Lung (tissue), 12 donors: ENCODE measurements around the gene EEPD1. TPM values are rescaled to one million over a fixed set of nuclear protein-coding genes. Genes with fewer than 3 reads are reported as not detected.
A peak's percentile ranks its signal among the peaks of the same experiment; 100 is the strongest.

Experiments used
- ATAC-seq: fragments of 200-7000 bp; cut with Tn5 transposase; one replicate; pipeline ENCODE4 v1.9.1; 2020; ENCODE audit warnings: moderate number of reproducible peaks; ENCODE audit not compliant: insufficient read depth, low FRiP score
- DNase-seq, 3 donors: peaks; one replicate each; pipeline ENCODE4 v3.0.0-alpha.2; 2013 to 2017
- H3K27ac ChIP-seq, 2 donors: one replicate each; pipeline ENCODE4 v1.5.1; 2013; ENCODE audit warnings: mild to moderate bottlenecking in 2 of 2, moderate library complexity in 2 of 2, control low read depth in 1 of 2, inconsistent platforms in 1 of 2, low read depth in 1 of 2, low read length in 1 of 2
- H3K27me3 ChIP-seq, 3 donors: one replicate each; pipeline ENCODE4 v1.5.1; 2013; ENCODE audit warnings: low read length in 2 of 3; ENCODE audit not compliant: control insufficient read depth in 3 of 3, insufficient read depth in 3 of 3
- H3K36me3 ChIP-seq, 4 donors: one replicate each; pipeline ENCODE4 v1.5.1; 2013; ENCODE audit warnings: low read length in 4 of 4, mild to moderate bottlenecking in 1 of 4, moderate library complexity in 1 of 4; ENCODE audit not compliant: control insufficient read depth in 4 of 4, insufficient read depth in 4 of 4
- H3K4me1 ChIP-seq, 5 donors: one replicate each; pipeline ENCODE4 v1.5.1; 2013; ENCODE audit warnings: low read length in 5 of 5, mild to moderate bottlenecking in 2 of 5, moderate library complexity in 1 of 5; ENCODE audit not compliant: control insufficient read depth in 5 of 5, insufficient read depth in 5 of 5
- H3K4me3 ChIP-seq: one replicate; pipeline ENCODE4 v1.5.1; 2013; ENCODE audit warnings: mild to moderate bottlenecking, control low read depth, moderate library complexity
- H3K9ac ChIP-seq, 2 donors: one replicate each; pipeline ENCODE4 v1.5.1; 2013; ENCODE audit warnings: low read length in 2 of 2, control low read depth in 1 of 2; ENCODE audit not compliant: insufficient read depth in 1 of 2
- H3K9me3 ChIP-seq, 4 donors: one replicate each; pipeline ENCODE4 v1.5.1; 2013; ENCODE audit warnings: low read length in 3 of 4, mild to moderate bottlenecking in 1 of 4, moderate library complexity in 1 of 4; ENCODE audit not compliant: control insufficient read depth in 4 of 4, insufficient read depth in 3 of 4
- CTCF ChIP-seq: IDR thresholded peaks from 2 replicates; pipeline ENCODE4 v1.5.1; 2012; ENCODE audit warnings: mild to moderate bottlenecking; ENCODE audit errors: control extremely low read depth, extremely low read depth
- WGBS, 2 donors: extraction: QIAGEN DNeasy Blood & Tissue Kit; methylation state at CpG; one replicate each; pipeline ENCODE4 v1.1.7; 2013; 5-methylcytosine and 5-hydroxymethylcytosine counted together
- polyA plus RNA-seq, 2 donors: library from polyadenylated mRNA; stranded (reverse); fragments of 200-250 nt; gene quantifications; one replicate each; pipeline ENCODE4 v1.2.1, GENCODE V29; 2013
- total RNA-seq, 2 donors: library from RNA; depleted of rRNA in 1 of 2; stranded (reverse); fragments of >200 nt in 1 of 2; gene quantifications; one replicate each; pipeline ENCODE4 v1.2.1, GENCODE V29; 2014 to 2021
- donor health status: control.
- donor health status: control.
- donor health status: Bipolar disorder and iron deficiency.
- donor health status: healthy.
- donor health status: DM: yes; HTN: yes; CAD: no.

EEPD1 gene
- total and polyA plus RNA-seq, 4 donors, result 5.4 to 15.3 (median 7.9) TPM

- Histone ChIP-seq H3K4me1 (peaks cover 0 to 21% (median 9%) of the 10 kb centered on the region in 5 donors), H3K4me3 (no peak overlapping the region)
These were observed 134.6 kb downstream of the EEPD1 start for GRCh38 chr7:36287371-36288241.

GRCh38 chr7:36288501-36288900 lies 135.4 kb downstream of the EEPD1 start:
- 98 to 99% methylated on average over 5 of the region's 5 CpGs for WGBS, 2 donors
- H3K27me3 ChIP-seq, result no peaks in the 10 kb centered on the region
- H3K4me1 ChIP-seq, result peaks cover 0 to 23% (median 10%) of the 10 kb centered on the region in 5 donors
- DNase-seq (no peak), ATAC-seq (no peak)
- peaks cover 0 to 11% (median 5%) of the 10 kb centered on the region in 4 donors for H3K36me3 ChIP-seq
- H3K9me3 ChIP-seq, result peaks cover 0 to 1% (median 0%) of the 10 kb centered on the region in 4 donors
- H3K4me3 ChIP-seq, result no peak overlapping the region
- H3K9ac ChIP-seq, result no peak overlapping the region
- no peak for TF ChIP-seq CTCF
- H3K27ac ChIP-seq, result no peak overlapping the region

More at GRCh38 chr7:36287371-36288241, 134.6 kb downstream of the EEPD1 start:
- Histone ChIP-seq H3K27ac (peak overlapping the region; percentile 5 to 67), H3K27me3 (no peaks in the 10 kb centered on the region), H3K36me3 (peaks cover 0 to 11% (median 5%) of the 10 kb centered on the region in 4 donors), H3K9ac (no peak overlapping the region), H3K9me3 (peaks cover 0 to 1% (median 0%) of the 10 kb centered on the region in 4 donors)
- DNase-seq (no peak), ATAC-seq (no peak)
- TF ChIP-seq CTCF, result no peak
- WGBS, 2 donors, result 40 to 54% methylated on average over 19 of the region's 19 CpGs

GRCh38 chr7:36289833-36290661 lies 137.0 kb downstream of the EEPD1 start:
- Histone ChIP-seq H3K9ac (no peak overlapping the region), H3K4me3 (no peak overlapping the region), H3K27ac (peak overlapping the region in 1 of 2 donors; percentile 44), H3K36me3 (peaks cover 0 to 11% (median 5%) of the 10 kb centered on the region in 4 donors), H3K4me1 (peaks cover 0 to 23% (median 10%) of the 10 kb centered on the region in 5 donors), H3K9me3 (peaks cover 0 to 1% (median 0%) of the 10 kb centered on the region in 4 donors), H3K27me3 (no peaks in the 10 kb centered on the region)
- TF ChIP-seq CTCF, result no peak
- 70 to 83% methylated on average over 7 of the region's 7 CpGs for WGBS, 2 donors
- ATAC-seq (peak; percentile 50), DNase-seq (no peak)
